CD4-positive, alpha-beta T cell treated with Interleukin-15 for 1 hour (primary cell): Measurements from ENCODE around the gene CST4.
"Not testable (repeated sequence)": the region's sequence is repeated elsewhere in the genome, so short reads cannot be mapped to it uniquely, and the experiment has no call there.

Experiments used
- DNase-seq: peaks from one replicate; pipeline ENCODE4 v3.0.0-alpha.2; 2020

Gene CST4

GRCh38 chr20:23688684-23689398 is at the start of gene CST4:
TSS of gene CST4 (minus strand) at chr20:23689038. CDS start at chr20:23688969, 69 bp downstream.
- DNase-seq = not testable (repeated sequence)

- not testable (repeated sequence) for DNase-seq
These were observed 46.6 kb upstream of the CST4 start for GRCh38 chr20:23735391-23735790.

- not testable (repeated sequence) for DNase-seq
These were observed 46.1 kb upstream of the CST4 start for GRCh38 chr20:23734949-23735348.

GRCh38 chr20:23734440-23734839 is 45.6 kb upstream of the CST4 start:
- DNase-seq = not testable (repeated sequence)

- DNase-seq = no peak
These were observed 38.2 kb upstream of the CST4 start for GRCh38 chr20:23727016-23727415.

GRCh38 chr20:23725102-23725501 is 36.3 kb upstream of the CST4 start:
- no peak for DNase-seq

GRCh38 chr20:23723659-23724307 is 34.9 kb upstream of the CST4 start:
- DNase-seq = not testable (repeated sequence)

GRCh38 chr20:23722851-23723250 is 34.0 kb upstream of the CST4 start:
- DNase-seq = not testable (repeated sequence)

GRCh38 chr20:23721962-23722361 is 33.1 kb upstream of the CST4 start:
- DNase-seq = no peak

- not testable (repeated sequence) for DNase-seq
These were observed 30.5 kb upstream of the CST4 start for GRCh38 chr20:23719351-23719750.

GRCh38 chr20:23711778-23712177 is 22.9 kb upstream of the CST4 start:
- not testable (repeated sequence) for DNase-seq

- no peak for DNase-seq
These were observed 21.9 kb upstream of the CST4 start for GRCh38 chr20:23710771-23711170.

- no peak for DNase-seq
These were observed 17.1 kb upstream of the CST4 start for GRCh38 chr20:23705895-23706294.

GRCh38 chr20:23702021-23702420 is 13.2 kb upstream of the CST4 start:
- DNase-seq = no peak

GRCh38 chr20:23700931-23701330 is 12.1 kb upstream of the CST4 start:
- DNase-seq = no peak

- DNase-seq = no peak
These were observed 9.1 kb upstream of the CST4 start for GRCh38 chr20:23697947-23698346.

- not testable (repeated sequence) for DNase-seq
These were observed 6.2 kb upstream of the CST4 start for GRCh38 chr20:23695068-23695395.

- not testable (repeated sequence) for DNase-seq
These were observed 5.6 kb upstream of the CST4 start for GRCh38 chr20:23694178-23695067.

- not testable (repeated sequence) for DNase-seq
These were observed 4.1 kb upstream of the CST4 start for GRCh38 chr20:23692725-23693619.

GRCh38 chr20:23691675-23692074 is 2.8 kb upstream of the CST4 start:
- DNase-seq = no peak

GRCh38 chr20:23690581-23690980 is 1.7 kb upstream of the CST4 start:
- no peak for DNase-seq

- DNase-seq = no peak
These were observed 507 bp upstream of the CST4 start for GRCh38 chr20:23689399-23689690.

- DNase-seq = no peak
These were observed 852 bp downstream of the CST4 start for GRCh38 chr20:23687986-23688385.
